Uterus (tissue), 2 donors: ENCODE measurements around the gene SMARCC1.
"Not testable (repeated sequence)": the region's sequence is repeated elsewhere in the genome, so short reads cannot be mapped to it uniquely, and the experiment has no call there.

Source experiments
- CTCF ChIP-seq, 4 experiments: fragments of 200-600 bp in 2 of 4; fragments of 450-650 bp in 2 of 4; sonication (generic) in 2 of 4; IDR thresholded peaks; one replicate each; pipeline ENCODE4 v1.5.1; 2016 to 2019; ENCODE audit warnings: antibody characterized with exemption in 4 of 4, mild to moderate bottlenecking in 2 of 4, moderate library complexity in 1 of 4
- POLR2A ChIP-seq, 2 donors: fragments of 450-650 bp; IDR thresholded peaks; one replicate each; pipeline ENCODE4 v1.6.1; 2016; ENCODE audit warnings: antibody characterized with exemption in 2 of 2, mild to moderate bottlenecking in 1 of 2, moderate library complexity in 1 of 2

DNA sequence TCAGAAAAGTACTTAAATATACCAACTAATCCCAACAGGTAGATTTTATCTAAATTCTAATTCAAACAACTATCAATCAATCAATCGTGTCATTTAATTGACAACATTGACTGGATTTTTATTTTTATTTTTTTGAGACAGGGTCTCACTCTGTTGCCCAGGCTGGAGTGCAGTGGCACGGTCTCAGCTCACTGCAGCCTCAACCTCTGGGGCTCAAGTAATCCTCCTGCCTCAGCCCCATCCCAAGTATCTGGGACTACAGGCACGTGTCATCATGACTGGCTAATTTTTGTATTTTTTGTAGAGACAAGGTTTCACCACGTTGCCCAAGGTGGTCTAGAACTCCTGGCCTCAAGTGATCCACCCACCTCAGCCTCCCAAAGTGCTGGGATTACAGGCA is 64.2 kb downstream of the SMARCC1 start:
- not testable (repeated sequence) for TF ChIP-seq CTCF, POLR2A (IDR thresholded peaks at IDR 0.05)
